NOMO-1 treated with dmso at 0.1 percent for 144 hours (cell line): ENCODE measurements around the gene CABLES2.

Source experiments
- DNase-seq: peaks from one replicate; lab custom pipeline; 2025; ENCODE audit not compliant: unreplicated experiment; lab: John Stamatoyannopoulos, UW

Gene CABLES2

DNA sequence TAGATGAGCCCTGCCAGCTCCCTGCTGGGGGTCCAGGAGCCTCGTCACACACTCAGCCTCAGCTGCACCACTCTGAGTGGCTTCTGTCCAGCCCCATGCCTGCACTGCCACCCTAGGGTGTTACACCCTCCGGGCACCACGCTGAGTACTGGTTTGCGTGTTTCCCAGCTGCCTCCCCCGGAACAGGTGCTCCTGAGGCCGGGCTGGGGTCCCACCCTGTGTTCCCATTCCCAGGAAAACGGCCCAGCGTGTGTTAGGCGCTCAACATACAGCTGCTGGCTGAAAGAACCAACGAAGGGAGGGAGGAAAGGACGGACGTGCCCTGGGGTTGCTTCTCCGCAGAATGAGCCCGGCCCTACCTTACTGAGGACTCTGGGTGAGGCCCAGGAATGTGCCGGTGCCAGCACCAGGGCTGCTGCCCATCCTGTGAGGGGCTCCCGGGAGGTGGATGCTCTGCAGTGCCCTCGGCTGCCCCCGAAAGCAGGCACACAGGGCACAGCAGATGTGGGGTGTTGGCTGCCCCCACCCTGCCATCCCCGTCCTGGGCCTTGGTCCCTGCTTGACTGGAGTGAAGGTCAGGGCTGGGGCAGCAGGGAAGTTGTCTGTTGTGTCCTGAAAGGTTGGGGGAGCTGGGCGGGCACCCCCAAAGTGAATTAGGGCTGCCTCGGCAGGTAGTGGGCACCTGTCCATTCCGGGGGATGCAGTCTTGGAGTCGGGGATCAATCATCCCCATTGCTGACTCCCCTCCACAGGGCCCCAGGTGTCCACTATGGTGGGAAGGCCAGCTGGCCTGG is 56.3 kb downstream of the CABLES2 start:
- no peak for DNase-seq

- no peak for DNase-seq
Observed at GRCh38 chr20:62350098-62350628, 56.9 kb downstream of the CABLES2 start.

DNA sequence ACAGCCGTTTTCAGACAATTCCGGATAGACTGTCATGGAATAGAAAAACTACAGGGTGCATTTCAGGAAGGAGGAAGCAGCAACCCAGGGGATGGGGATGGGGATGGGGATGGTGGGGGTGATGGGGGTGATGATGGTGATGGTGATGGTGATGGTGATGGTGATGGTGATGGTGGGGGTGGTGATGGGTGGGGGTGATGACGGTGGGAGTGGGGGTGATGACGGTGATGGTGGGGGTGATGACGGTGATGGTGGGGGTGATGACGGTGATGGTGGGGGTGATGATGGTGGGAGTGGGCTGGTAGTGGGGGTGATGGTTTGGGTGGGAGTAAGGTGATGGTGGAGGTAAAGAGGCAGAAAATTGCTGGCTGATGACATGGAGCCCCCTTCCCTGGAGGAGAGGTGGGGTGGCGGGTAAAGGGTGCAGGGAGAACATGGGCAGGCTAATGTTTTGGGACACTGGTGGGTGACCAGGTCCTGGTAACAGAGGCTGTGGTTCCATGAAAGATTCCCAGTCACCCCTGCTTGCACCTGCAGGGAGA is 57.5 kb downstream of the CABLES2 start:
- DNase-seq = no peak

DNA sequence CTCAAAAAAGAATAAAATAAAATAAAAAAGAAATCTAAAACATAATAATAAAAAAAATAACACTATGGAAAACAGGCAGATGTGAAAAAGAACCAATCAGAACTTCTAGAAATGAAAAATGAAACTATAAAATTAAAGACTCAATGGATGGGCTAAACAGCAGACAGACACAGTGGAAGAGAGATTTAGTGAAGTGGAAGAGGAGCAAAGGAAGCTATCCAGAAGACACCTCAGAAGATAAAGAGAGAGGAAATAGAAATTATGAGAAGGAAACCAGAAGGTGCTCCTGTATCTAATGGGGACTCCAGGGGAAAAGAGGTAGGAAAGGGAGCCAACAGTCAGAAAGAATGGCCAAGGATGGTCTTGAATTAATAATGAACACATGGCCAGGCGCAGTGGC is 58.5 kb downstream of the CABLES2 start:
- DNase-seq = no peak

GRCh38 chr20:62347445-62347844 is 59.6 kb downstream of the CABLES2 start:
- no peak for DNase-seq

DNA sequence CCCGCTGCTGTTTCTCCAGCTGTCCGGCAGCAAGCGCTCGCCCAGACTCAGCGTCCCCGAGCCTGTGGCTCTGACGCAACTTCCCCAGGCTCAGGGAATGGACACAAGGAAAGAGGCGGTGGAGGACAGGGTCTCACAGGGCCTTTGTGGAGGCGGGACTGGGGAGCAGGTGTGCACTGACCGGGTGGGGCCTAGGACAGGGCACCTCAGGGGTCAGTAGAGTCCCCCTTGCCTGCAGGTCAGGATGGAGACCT is 60.0 kb downstream of the CABLES2 start:
- DNase-seq = no peak

DNA sequence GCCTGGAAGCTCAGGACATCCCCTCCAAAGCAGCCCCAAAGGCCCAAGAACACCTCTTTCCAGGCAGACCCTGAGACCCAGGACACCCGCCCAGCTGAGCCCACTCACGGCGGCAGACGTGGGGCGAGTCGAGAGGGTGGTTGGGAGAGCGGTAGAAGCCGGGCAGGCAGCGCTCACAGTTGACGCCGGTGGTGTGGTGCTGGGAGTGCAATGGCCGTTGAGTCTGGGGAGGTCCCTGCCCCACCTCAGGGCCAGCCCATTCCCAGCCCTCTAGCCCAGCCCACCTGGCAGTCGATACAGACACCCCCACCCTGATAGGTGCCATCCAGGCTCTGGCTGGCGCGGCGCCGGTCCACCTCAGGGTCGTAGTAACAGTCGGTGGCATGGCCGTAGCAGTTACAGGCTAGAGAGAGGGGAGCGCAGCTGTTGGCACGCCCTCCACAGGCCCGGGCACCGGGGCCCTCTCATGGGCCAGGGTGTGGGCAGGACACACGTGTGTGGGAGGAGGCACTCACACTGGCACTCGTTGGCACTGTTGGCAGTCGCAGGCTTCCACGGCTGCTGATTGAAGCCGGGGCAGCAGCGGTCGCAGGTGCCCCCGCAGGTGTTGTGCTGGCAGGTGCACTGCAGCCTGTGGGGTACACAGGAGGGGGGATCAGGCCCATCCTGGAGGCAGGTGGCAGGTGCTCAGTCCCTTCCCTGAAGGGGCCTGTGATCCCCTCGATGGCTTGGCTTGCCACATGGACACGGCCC is 60.5 kb downstream of the CABLES2 start:
- no peak for DNase-seq

DNA sequence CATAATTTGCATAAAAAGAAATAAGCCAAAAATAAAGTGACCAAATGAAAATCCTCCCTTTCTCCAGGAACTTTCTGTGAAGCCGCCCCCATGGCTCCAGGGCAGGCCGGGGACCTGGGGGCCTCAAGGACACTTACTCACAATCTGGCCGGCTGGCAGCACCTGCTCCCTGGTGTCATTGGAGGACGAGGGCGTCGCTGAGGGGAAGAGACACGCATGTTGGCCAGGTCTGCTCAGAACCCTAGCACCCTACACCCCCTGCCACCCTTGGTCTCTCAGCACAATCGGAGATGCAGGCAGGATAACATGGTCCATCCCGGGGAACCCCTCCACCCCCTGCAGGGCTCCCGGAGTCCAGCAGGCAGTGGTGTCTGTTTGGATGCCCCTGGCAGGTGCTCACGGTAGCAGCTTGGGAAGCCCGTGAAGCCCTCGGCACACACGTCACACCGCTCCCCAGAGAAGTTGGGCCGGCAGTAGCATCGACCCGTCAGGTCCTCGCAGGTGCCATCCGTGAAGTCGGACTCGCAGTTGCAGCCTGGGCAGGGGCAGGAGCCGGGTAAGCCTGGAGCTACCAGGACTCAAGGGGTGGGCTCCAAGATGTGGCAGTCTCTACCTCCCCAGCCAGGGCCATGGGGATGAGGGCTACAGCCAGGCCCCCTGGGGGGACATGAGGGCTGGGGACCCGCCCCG is 61.3 kb downstream of the CABLES2 start:
- DNase-seq = no peak

- no peak for DNase-seq
Observed at GRCh38 chr20:62344782-62345181, 62.3 kb downstream of the CABLES2 start.

DNA sequence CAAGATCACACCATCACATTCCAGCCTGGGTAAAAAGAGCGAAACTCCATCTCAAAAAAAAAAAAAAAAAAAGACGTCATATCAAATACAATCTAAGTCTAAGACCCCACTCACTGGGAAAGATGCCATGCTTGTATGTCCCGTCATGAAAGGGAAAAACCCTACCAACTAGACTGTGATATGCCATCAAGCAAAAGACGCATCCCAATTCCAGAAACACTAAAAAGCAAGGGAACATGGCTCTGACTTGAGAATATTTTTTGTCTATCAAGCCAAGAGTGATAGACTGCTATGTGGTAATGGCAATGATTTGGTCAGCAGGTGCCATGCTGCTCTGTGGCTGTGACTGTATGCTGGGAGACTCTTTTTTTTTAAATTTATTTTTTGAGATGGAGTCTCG is 63.0 kb downstream of the CABLES2 start:
- DNase-seq = no peak

DNA sequence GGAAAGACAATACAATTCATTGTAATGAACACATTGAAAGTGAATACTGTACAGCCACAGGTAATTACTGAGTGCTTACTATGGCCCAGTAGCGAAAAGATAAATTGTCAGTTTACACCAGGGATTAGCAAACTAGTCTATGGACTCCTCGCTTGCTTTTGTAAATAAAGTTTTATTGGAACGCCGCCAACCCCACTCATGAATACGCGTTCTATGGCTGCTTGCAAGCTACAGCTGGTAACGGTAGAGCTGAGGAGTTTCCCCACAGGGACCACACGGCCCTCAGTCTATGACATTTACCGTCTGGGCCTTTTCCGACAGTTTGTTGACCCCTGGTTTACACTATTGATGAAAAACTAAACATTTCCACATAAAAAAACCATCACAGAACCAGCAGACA is 64.2 kb downstream of the CABLES2 start:
- DNase-seq = no peak

DNA sequence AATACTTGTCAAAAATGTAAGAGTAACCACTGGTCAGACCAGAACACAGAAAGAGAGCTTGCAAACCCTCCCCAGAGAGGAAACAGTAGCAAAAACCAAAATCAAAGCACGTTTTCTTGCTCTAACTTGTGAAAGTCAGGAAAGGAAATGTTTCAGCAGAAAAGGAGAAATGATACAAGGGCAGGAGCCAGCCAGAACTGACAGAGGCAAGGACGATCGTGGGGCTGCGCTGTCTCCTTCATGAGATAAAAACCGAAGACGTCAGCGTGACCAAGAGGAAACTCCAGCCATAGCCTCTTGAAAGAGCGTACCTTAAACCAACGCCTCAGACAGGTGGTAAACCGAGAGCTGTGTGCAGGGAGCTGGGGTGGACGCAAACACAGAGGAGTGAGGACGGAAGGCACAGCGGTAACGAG is 67.4 kb downstream of the CABLES2 start:
- peak; percentile 68 for DNase-seq
